Measurements from ENCODE around the gene CCDC82.
"Not testable (repeated sequence)": the region's sequence is repeated elsewhere in the genome, so short reads cannot be mapped to it uniquely, and the experiment has no call there.

CCDC82 gene

DNA sequence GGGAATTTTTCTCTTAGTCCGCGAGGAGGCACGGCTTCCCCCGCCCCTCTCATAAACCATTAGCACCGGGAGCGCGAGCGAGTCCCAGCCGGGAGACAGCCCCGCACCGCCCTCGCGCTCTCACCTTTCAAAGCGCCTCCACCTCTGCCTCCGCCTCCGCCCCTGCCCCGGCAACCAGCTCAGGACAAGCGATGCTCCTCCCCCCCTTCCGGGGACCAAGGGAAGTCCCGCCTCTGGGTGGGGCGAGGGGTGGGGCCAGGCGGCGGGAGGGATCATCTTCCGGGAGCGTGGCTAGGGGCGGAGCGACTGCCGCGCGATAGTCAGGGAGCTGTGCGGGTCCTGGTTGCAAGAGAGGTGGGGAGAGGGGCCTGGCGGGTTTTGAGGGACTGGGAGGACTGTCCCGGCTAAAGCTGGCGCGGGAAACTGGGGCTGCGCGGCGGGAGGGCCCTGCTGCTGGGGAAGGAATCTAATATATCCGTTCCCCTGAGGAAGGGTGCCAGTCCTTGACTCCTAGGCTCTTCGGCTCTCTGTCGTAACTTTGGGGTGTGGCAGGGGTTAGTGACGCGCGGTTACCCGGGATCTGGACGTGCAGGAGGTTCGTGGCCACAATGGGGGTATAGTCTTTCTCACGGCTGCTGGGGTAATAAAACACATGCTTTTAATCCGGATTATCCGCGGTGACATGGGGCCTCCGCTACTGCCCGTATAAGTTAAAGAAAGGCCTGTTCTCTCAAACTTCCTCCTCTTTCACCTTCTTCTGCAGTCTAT, at the start of gene CCDC82, which contains the start of gene JRKL:
TSS of gene CCDC82 (minus strand) at position 193 of the 768 bp plus-strand sequence. CDS start 5,165 bp downstream, outside the sequence.
TSS of gene JRKL (plus strand) at position 294 of the 768 bp plus-strand sequence. CDS start 637 bp downstream, outside the sequence.
- peak; percentile 99 for DNase-seq

DNA sequence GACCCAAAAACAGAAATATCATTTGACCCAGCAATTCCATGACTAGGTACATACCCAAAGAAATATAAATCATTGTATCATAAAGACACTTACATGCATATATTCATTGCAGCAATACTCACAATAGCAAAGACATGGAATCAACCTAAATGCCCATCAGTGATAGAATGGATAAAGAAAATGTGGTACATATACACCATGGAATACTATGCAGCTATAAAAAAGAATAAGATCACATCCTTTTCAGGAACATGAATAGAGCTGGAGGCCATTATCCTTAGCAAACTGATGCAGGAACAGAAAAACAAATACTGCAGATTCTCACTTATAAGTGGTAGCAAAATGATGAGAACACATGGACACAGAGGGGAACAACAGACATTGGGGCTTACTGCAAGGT, 42.9 kb upstream of the CCDC82 start:
- DNase-seq, result not testable (repeated sequence)

DNA sequence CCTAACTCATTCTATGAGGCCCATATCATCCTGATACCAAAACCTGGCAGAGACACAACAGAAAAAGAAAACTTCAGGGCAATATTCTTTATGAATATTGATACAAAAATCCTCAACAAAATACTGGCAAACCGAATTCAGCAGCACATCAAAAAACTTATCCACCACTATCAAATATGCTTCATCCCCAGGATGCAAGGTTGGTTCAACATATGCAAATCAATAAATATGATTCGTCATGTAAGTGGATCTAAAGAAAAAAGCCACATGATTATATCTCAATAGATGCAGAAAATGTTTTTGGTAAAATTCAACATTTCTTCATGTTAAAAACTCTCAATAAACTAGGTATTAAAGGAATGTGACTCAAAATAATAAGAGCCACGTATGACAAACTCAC, 41.0 kb upstream of the CCDC82 start:
- no peak for DNase-seq

DNA sequence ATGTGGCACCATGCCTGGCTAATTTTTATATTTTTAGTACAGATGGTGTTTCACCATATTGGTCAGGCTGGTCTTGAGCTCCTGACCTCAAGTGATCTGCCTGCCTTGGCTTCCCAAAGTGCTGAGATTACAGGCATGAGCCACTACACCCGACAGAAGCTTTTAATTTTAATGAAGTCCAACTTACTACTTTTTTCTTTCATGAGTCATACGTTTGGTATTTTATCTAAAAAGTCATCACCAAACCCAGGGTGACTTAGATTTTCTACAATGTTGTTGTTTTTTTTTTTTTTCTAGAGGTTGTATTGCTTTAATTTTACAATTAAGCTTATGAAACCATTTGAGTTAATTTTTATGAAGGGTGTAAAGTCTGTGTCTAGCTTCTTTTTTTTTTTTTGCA, 35.0 kb upstream of the CCDC82 start:
- DNase-seq, result no peak

DNA sequence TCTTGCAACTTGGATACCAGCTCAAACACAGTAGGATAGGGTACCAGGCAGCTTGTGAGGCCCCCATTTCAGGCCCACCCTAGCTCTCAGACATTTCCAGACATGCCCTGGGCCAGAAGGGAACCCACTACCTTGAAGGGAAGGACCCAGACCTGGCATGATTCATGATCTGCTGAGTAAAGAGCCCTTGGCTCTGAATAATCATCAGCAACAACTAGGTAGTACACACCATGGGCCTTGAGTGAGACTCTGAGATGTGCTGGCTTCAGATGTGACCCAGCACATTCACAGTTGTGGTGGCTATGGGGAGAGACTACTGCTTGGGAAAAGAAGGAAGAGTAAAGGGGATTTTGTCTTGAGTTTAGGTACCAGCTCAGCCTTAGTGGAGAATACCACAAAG, 23.7 kb upstream of the CCDC82 start:
- DNase-seq, result no peak

DNA sequence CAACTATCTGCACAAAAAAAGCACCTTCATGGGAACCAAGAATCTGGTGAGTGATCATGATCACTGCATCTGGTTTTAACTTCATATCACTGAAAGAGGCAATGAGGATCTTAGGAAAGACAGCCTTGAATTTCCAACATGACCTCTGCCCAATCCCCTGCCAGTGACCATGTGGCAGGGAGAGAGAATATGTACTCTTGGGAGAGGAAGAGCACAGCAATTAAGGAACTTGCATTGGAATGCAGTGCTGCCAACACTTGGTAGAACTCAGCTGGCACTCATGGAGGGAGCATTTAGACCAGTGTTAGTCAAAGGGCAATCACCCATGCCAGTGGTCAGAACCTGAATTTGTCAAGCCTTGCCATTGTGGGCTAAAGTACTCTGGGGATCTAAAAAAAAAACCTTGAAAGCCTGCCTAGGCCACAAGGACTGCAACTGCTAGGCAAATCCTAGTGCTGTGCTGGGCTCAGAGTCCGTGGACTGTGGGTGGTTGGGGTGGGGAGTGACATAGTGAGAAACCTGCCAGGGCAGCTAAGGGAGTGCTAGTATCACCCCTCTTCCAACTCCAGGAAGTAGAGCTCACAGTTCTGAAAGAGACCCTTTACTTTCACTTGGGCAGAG, 23.2 kb upstream of the CCDC82 start:
- DNase-seq, result no peak

DNA sequence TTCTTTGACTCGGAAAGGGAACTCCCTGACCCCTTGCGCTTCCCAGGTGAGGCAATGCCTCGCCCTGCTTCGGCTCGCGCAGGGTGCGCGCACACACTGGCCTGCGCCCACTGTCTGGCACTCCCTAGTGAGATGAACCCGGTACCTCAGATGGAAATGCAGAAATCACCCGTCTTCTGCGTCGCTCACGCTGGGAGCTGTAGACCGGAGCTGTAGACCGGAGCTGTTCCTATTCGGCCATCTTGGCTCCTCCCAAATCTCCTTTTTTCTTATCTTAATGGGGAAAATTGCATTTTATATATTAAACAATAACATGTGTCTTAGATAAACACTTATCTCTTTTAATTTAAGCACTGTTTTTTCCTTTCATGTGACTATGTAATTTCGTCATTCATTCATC, 21.7 kb upstream of the CCDC82 start:
- not testable (repeated sequence) for DNase-seq

DNA sequence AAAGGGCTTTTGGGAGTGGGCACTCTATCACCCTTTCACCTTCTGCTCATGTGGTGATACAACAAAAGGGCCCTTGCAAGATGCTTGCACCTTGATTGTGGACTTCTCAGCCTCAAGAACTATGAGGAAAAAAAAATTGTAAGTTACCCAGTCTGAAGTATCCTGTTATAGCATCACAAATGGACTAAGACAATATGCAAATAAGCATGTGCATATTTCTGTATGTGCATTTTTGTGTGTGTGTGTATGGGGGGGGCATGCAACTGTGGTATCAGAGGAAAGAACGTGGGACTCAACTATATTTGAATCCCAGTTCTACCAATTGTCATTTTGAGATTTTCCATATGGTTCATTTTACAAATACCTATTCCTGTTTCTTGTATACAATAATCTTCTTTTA, 11.0 kb upstream of the CCDC82 start:
- no peak for DNase-seq

DNA sequence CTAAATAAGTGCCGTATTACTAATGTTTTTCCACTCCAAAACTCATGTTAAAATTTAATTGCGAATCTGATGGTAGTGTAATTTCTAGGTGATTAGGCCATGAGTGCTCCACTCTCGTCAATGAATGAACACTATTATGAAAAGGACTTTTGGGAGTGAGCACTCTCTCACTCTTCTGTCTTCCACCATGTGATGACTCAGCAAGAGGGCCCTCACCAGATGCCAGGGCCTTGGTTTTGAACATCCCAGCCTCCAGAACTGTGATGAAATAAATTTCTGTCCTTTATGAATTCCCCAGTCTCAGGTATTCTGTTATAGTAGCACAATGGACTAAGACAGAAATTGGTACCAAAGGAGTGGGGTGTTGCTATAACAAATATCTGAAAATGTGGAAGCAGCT, 8.2 kb upstream of the CCDC82 start:
- no peak for DNase-seq

DNA sequence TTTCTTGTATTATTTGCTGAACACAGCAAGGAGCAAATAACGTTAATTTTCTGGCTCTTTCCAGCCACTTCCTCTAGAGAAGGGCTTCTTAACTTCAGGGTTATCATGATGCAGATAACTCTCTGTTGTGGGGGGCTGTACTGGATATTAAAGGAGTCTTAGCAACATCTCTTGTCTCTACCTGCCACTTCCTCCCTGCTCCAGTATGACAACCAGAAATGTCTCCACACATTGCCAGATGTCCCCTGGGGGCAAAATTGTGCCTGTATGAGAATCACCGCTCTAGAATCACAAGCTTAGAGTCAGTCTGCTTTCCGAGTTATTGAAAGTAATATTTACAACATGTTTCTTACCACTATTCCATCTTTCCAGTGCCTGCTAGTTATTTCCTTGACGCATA, 6.9 kb upstream of the CCDC82 start:
- no peak for DNase-seq

DNA sequence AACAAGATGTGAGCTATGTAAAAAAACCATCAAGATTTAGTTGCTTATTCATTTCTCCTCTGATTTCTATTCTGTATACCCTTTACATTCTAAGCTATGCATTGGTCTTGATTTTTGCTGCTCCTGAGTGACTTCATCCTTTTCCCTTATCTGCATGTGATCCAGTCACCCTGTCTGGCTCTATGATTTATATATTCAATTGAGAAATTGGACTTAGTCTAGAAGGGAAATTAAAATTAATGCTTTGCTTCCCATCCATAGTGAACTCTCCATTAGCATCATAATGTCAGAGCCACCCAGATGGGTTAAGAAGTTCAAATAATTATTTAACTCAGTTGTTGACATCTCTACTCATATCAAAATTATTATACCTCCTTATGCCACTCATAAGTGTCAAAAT, 5.1 kb upstream of the CCDC82 start:
- no peak for DNase-seq

DNA sequence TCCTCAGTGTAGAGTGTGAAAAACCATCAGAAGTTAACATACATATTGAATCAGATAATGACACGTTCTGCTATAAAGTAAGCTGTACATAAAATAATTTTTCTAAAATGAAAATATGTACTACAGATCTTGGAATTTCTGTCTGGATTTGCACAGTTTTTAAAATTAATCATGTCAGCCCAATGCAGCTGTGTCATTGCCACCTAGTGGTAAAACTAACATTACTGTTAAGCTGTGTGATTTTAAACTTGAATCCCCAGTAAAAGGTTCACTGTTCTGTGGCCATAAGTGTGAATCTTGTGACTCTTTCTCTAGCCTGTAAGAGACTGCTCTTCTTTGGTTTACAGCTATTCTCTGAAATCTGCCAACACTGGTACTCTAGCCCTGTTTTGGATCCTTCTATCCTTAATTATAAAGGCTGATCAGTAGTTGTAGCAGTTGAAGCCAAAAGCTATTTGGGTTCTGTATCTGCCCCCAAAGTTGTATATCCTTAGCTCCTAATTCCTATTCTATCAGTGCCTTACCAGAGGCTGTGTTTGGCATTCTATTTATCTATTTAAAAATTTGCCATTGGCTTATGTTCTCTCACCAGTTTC, 4.1 kb upstream of the CCDC82 start:
- no peak for DNase-seq

DNA sequence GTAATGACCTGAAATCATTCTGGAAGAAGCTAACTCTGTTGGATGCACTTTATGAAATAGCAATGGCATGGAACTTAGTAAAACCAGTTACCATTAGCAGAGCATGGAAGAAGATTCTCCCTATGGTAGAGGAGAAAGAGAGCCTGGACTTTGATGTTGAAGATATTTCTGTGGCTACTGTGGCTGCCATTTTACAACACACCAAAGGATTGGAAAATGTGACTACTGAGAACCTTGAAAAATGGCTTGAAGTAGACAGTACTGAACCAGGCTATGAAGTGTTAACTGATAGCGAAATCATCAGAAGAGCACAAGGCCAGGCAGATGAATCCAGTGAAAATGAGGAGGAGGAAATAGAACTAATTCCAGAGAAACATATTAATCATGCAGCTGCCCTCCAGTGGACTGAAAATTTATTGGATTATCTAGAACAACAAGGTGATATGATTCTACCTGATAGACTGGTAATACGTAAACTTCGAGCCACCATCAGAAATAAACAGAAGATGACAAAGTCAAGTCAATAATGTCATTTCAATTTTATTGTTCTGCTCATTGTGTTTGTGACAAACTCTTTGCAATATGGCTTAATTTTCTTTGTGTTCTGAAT, 2.1 kb upstream of the CCDC82 start:
- DNase-seq, result no peak

DNA sequence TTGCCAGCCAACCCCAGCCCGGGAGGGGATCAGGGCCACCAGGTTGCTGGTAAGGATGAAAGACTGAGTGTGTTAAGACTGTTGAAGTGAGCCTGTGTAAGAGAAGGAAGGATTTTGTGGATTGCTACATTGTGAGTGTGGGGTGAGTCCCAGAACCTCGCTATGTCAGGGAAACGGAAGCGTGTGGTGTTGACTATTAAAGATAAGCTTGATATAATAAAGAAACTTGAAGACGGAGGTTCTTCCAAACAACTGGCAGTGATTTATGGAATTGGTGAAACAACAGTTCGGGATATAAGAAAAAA, 728 bp upstream of the CCDC82 start:
- DNase-seq, result no peak

DNA sequence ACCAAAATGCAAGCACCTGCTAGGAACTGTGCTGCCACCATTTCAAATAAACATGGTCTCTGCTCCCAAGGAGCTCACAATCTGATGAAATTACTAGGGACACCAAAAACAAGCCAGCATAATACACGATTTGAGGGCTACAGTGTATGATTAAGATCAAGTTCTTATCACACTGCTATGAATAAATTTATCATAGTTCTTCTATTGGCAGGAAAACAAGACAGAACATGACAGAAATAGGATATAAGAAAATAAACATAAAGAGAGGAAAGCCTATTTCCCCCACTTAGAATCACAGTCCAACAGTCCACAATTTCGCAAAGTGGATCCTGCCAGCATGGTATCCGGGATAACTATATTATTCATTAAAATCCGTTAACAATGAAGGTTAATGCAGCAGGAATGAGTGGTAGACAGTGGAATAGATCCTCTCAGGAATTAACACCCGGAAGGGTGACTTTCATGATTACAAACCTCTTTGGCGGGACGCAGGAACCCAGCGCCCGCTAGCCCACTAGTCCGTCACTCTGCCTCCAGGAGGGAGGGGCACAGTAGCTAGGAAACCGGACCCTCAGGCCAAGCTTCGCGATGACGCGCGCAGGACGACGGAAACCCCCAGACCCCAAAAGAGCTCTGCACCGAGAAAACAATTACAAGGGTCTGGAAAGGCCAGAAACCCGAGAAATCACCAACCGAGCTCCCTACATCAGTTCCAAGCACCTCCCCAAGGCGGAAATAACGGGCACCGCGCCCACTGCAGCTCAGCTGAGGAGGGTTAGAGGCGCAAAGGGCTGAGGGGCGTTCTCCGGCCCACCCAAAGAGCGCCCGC, 607 bp downstream of the CCDC82 start:
- no peak for DNase-seq

DNA sequence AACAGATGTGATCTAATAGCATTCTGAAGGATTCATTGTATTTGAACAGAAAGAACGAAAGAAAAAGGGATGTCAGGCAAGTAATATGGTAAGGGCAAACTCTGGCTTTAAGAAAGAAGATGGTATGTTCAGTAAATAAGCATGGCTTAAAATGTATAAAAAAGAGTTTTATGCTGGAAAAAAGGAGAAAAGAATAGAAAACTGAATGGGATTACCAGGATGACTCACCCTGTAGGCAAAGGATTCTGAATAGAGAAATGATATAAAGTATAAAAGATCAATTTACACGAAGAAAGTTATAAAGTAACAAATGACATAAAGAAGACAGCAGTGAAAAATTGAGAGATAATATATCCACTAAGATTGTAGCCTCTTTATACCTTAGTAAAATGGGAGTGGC, 4.5 kb downstream of the CCDC82 start:
- DNase-seq, result no peak

DNA sequence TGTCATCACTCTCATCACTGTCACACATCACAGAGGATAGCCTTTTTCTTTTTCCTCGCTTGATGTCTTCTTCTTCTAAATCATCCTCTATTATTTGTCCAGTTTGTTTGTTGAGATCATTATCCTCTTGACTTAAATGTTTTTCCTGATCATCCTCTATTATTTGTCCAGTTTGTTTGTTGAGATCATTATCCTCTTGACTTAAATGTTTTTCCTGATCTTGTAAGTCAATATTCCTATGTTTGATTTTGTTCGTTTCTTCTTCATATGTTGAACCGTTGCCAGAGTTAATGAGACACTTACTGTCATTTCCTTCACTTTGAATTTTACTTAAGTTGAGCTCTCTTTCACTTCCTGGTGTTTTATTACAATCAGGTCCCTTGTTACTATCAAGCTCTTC, 5.6 kb downstream of the CCDC82 start:
- DNase-seq, result no peak

DNA sequence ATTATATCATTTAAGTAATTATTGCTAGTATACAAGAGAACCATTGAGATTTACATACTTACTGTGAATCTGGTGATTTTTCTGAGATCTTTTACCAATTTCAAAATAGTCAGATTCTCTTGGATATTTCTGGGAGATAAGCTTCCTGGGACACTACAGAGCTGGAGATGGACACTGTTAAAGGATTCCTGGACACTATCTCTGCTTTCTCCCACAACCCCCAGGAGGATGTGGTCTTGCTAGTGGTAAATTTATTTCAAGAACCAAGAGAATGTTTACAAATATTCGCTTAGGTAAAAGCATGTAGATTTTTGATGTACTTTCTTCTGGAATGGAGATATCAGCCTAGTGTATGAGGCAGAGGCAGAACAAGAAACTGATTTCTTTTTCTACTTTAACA, 12.9 kb downstream of the CCDC82 start:
- DNase-seq, result no peak

DNA sequence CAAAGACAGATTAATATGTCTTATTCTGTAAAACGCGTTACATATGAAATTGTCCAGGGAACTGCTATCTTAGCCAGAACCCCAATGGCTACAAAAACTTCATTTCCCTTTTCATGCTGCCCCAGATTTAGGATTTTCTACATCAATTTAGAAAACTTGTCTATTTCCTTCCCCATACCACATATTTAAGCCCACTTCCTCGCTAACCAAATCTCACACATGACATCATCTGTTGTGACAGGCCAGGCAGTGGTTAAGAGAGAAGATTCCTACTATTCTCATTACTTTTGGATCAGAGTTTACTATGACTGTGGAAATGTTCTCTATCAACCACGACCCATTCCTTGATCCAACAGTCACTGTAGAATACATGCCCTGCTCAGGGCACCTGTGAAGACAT, 15.9 kb downstream of the CCDC82 start:
- DNase-seq, result no peak

DNA sequence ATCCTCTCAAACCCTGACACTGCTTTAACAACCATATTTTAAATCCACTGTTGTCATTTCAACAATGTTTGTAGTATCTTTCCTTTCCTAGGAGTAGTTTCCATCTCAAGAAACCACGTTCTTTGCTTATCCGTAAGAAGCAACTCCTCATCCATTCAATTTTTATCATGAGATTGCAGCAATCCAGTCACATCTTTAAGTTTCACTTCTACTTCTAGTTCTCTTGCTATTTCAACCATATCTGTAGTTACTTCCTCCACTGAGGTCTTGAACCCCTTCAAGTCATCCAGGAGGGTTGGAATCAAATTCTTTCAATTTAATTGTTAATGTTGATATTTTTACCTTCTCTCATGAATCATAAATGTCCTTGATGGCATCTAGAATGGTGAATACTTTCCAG, 22.4 kb downstream of the CCDC82 start:
- DNase-seq, result no peak

DNA sequence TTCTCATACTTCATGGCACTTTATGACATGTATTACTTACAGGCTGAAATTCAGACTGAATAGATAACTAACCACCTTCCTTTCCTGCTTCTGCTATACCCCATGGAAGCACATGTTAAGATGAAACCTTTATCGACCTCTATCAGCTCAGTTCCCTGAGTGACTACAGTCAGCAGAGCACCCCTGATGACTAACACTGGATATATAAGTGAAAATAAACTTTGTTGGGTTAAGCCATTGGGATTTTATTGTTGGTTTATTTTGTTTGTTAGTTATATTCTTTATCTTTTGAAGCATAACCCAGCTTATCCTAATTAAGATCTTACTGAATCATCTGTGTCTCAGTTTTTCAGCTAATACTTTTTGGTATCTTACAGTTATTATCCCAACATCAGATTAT, 23.7 kb downstream of the CCDC82 start:
- no peak for DNase-seq

DNA sequence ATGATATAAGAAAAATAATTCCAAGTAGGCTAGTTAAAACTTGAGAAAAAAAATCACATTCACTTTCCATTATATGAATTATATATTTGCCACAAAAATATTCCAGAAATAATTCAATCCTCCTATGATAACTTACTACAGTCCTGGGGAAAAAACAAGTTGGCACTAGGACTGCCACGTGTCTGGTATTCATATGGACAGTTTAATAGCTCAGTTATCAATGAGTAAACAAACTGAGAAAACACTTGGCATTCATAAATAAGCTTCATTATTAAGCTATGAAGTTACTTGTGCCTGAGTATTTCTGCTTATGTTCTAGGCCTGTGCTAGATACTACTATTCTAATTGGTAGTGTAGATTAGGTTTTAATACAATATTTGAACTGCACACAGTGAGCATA, 24.2 kb downstream of the CCDC82 start:
- DNase-seq, result no peak

DNA sequence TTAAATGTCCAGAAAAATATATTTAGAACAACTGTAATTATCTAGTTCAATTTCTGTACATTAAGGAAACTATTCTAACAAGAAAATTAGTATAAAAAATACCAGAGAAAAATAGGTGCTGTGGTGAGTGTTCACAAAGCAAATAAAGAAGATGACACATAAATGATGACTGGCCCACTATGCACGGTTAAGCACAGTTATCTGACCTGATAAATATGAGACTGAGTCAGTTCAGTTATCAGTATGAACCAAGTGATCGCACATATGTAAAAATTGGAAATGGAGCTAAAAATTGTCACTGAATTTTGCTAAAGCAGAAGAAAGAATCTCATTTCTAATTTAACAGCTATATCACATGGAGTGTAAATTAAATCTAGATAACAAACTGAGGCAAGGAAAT, 27.9 kb downstream of the CCDC82 start:
- no peak for DNase-seq
